Measurements from ENCODE around the gene JAZF1. TPM values are rescaled to one million over a fixed set of nuclear protein-coding genes. Genes with fewer than 3 reads are reported as not detected.

Gene JAZF1
- total RNA-seq, 1 donor from 2014 or later = 6.4 TPM

DNA sequence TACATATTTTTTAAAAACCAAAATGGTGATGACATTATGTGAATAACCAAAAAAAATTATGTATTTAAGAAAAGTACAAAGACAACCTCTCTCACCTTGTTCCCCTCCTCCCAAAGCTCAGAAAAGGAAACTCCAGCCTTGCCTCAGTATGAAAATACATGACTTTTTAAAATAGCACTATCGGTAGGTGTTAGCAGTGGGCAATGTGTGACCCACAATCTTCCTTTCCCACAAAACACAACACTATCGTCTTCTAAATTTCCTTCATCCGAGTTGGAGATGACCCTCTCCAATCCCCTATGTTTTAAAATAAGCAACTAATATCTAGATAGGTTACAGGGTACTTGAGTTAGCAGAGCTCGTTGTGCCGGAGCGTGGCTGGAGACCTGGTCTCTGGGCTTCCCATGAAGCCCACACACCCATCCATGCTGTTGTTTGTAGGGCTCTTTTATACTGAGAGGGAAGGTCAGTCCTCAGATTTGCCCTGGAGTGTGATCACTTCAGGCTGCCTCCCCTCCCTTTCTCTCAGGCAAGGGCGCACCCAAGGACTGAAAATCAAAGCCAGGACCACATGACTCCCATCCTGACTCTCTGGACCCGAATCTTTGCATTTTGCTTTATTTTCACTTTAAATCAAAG is 107.6 kb downstream of the JAZF1 start:
- H3K27ac Mint-ChIP-seq = no peak overlapping the region
- no peak overlapping the region for H3K4me3 Mint-ChIP-seq (ENCODE audit: low read depth)
- no peaks in the 10 kb centered on the region for H3K36me3 Mint-ChIP-seq (ENCODE audit: insufficient read depth)
- TF ChIP-seq, protein P1, sequence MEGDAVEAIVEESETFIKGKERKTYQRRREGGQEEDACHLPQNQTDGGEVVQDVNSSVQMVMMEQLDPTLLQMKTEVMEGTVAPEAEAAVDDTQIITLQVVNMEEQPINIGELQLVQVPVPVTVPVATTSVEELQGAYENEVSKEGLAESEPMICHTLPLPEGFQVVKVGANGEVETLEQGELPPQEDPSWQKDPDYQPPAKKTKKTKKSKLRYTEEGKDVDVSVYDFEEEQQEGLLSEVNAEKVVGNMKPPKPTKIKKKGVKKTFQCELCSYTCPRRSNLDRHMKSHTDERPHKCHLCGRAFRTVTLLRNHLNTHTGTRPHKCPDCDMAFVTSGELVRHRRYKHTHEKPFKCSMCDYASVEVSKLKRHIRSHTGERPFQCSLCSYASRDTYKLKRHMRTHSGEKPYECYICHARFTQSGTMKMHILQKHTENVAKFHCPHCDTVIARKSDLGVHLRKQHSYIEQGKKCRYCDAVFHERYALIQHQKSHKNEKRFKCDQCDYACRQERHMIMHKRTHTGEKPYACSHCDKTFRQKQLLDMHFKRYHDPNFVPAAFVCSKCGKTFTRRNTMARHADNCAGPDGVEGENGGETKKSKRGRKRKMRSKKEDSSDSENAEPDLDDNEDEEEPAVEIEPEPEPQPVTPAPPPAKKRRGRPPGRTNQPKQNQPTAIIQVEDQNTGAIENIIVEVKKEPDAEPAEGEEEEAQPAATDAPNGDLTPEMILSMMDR (IDR thresholded peaks at IDR 0.05; ENCODE audit: unreplicated experiment) = no peak
- peaks cover 8% of the 10 kb centered on the region for H3K27me3 Mint-ChIP-seq
- no peak for DNase-seq (ENCODE audit: low spot score, unreplicated experiment)
- no peaks in the 10 kb centered on the region for H3K9me3 Mint-ChIP-seq (ENCODE audit: low read depth)
- H3K4me1 Mint-ChIP-seq (ENCODE audit: low read depth) = peaks cover 17% of the 10 kb centered on the region

DNA sequence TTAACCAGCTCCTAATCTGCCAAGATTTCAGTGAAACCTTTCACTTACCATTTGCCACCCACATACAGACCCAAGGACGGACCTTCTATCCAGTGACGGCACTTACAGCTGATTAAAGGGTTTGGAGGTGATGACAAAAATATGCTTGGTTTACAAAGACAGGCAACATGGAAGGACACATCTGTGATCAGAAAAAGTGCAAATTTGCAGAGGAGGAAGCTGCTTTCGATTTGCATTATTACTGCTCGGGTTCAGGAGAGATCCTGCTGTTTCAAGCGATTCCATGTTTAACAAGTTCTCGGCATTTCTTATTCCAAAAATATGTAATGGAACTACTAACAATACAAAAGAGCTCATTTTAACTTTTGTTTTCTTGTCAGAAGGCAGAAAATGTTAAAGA is 109.0 kb downstream of the JAZF1 start:
- Mint-ChIP-seq H3K9me3 (ENCODE audit: low read depth) (no peaks in the 10 kb centered on the region), H3K27ac (no peak overlapping the region), H3K4me3 (ENCODE audit: low read depth) (no peak overlapping the region), H3K4me1 (ENCODE audit: low read depth) (peaks cover 6% of the 10 kb centered on the region), H3K27me3 (peaks cover 8% of the 10 kb centered on the region), H3K36me3 (ENCODE audit: insufficient read depth) (no peaks in the 10 kb centered on the region)
- TF ChIP-seq, protein P1 (IDR thresholded peaks at IDR 0.05; ENCODE audit: unreplicated experiment) = no peak
- no peak for DNase-seq (ENCODE audit: low spot score, unreplicated experiment)

DNA sequence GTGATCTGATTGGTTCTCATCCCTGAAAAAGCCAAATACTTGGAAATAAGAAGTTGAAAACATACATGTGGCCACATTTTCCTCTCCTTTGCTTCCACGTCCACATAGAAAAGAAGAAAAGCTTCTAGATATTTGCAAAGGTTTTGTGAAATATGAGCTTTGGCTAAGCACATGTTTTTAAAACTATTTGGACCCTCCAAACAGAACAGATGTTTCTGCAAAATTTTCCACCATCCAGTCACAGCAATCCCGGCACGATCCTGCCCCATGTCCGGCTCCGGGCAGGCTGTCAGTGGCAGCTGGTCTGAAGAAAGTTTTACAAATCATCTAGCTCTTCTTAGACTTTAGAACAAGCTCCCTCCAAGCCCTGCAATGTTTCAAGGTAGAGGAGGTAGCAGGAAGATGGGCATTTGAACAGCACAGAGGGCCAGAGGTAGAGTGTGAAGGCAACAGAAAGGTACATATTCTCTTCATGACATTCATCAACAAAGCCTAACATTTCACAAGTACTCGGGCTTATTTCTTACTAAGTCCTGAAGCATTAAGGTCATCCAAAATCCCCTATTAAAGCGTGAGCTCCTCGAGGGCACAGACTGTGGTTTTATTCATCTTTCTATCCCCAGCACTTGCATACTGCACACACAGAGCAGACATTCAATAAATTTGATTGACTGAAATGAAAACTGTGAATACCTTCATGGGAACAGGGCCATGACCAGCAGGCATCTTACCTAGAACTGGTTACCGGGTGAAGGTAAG is 110.1 kb downstream of the JAZF1 start:
- no peak for DNase-seq (ENCODE audit: low spot score, unreplicated experiment)
- no peak overlapping the region for H3K4me3 Mint-ChIP-seq (ENCODE audit: low read depth)
- no peak overlapping the region for H3K27ac Mint-ChIP-seq
- TF ChIP-seq, protein P1 (IDR thresholded peaks at IDR 0.05; ENCODE audit: unreplicated experiment) = no peak
- no peaks in the 10 kb centered on the region for H3K4me1 Mint-ChIP-seq (ENCODE audit: low read depth)
- peaks cover 8% of the 10 kb centered on the region for H3K27me3 Mint-ChIP-seq
- H3K36me3 Mint-ChIP-seq (ENCODE audit: insufficient read depth) = no peaks in the 10 kb centered on the region
- H3K9me3 Mint-ChIP-seq (ENCODE audit: low read depth) = no peaks in the 10 kb centered on the region

DNA sequence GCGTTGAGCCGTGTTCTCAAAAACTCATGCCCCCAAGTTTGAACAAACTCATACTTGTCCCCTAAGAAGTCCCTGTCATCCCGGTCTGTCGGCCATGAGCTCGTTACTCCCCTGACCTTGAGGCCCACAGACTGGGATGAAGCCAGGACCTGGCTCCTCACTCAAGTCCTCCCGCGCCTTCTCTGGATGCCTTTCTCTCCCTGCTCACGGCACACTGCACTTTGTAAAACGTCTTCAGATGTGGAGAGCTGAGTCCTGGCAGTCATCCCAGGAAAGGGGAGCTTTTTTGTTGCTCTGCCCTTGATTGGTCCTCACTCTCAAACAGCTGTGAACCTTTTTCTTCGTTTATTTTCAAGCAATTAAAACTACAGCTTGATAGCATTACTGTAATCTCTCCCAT is 110.8 kb downstream of the JAZF1 start:
- no peaks in the 10 kb centered on the region for H3K36me3 Mint-ChIP-seq (ENCODE audit: insufficient read depth)
- peaks cover 8% of the 10 kb centered on the region for H3K27me3 Mint-ChIP-seq
- no peak for DNase-seq (ENCODE audit: low spot score, unreplicated experiment)
- no peak overlapping the region for H3K27ac Mint-ChIP-seq
- TF ChIP-seq, protein P1 (IDR thresholded peaks at IDR 0.05; ENCODE audit: unreplicated experiment) = no peak
- peaks cover 2% of the 10 kb centered on the region for H3K4me1 Mint-ChIP-seq (ENCODE audit: low read depth)
- H3K4me3 Mint-ChIP-seq (ENCODE audit: low read depth) = no peak overlapping the region
- no peaks in the 10 kb centered on the region for H3K9me3 Mint-ChIP-seq (ENCODE audit: low read depth)

DNA sequence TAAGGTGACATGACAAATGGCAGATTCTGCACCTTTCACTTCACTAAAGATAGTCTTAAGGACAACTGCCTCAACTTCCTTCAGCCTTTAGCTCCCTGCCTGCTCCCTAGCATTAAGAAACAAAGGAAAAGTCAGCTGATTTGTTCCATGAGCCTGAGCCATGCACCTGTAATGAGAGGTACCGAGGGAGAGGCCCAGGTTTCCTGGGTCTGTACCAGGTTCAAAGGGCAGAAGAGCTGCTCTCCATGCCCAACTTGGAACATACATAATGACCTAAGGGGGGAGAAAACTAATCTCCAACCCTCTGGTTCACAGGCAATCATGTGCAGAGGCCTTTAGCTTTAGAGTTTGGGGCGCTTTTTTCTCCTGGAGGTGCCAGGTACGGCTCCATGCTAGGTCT is 111.2 kb downstream of the JAZF1 start:
- Mint-ChIP-seq H3K4me3 (ENCODE audit: low read depth) (no peak overlapping the region), H3K27ac (no peak overlapping the region), H3K27me3 (peaks cover 8% of the 10 kb centered on the region), H3K9me3 (ENCODE audit: low read depth) (no peaks in the 10 kb centered on the region), H3K36me3 (ENCODE audit: insufficient read depth) (no peaks in the 10 kb centered on the region), H3K4me1 (ENCODE audit: low read depth) (peaks cover 6% of the 10 kb centered on the region)
- TF ChIP-seq, protein P1 (IDR thresholded peaks at IDR 0.05; ENCODE audit: unreplicated experiment) = no peak
- no peak for DNase-seq (ENCODE audit: low spot score, unreplicated experiment)

Measured in progenitor cell of endocrine pancreas (in vitro differentiated cells).